Choroid plexus epithelial cell (primary cell): ENCODE results near the gene LYPD6B.
"Not testable (repeated sequence)": the region's sequence is repeated elsewhere in the genome, so short reads cannot be mapped to it uniquely, and the experiment has no call there.

Source experiments
- DNase-seq: peaks from one replicate; pipeline ENCODE4 v3.0.0-alpha.2; 2010; ENCODE audit warnings: low read depth
- H3K4me3 ChIP-seq: 2 replicates; pipeline ENCODE4 v1.5.1; 2011; ENCODE audit warnings: low read depth, mild to moderate bottlenecking, control low read depth, low read length, moderate library complexity
- CTCF ChIP-seq: conservative IDR thresholded peaks from 2 replicates; pipeline ENCODE4 v1.5.1; 2011; ENCODE audit warnings: low read depth, mild to moderate bottlenecking, control low read depth, inconsistent platforms, low read length, moderate library complexity

The LYPD6B gene

GRCh38 chr2:149226790-149227189 is 188.3 kb downstream of the LYPD6B start:
- no peak overlapping the region for H3K4me3 ChIP-seq
- TF ChIP-seq CTCF: no peak
- no peak for DNase-seq

GRCh38 chr2:149235816-149236375 is 197.4 kb downstream of the LYPD6B start:
- DNase-seq: no peak
- H3K4me3 ChIP-seq: no peak overlapping the region
- no peak for TF ChIP-seq CTCF

GRCh38 chr2:149236410-149236809 is 197.9 kb downstream of the LYPD6B start:
- no peak for DNase-seq
- TF ChIP-seq CTCF: no peak
- no peak overlapping the region for H3K4me3 ChIP-seq

- DNase-seq: no peak
- TF ChIP-seq CTCF: no peak
- H3K4me3 ChIP-seq: no peak overlapping the region
Measured at GRCh38 chr2:149246186-149246585, 207.7 kb downstream of the LYPD6B start.

- not testable (repeated sequence) for H3K4me3 ChIP-seq, DNase-seq
Measured at GRCh38 chr2:149251436-149251835, 212.9 kb downstream of the LYPD6B start.

- not testable (repeated sequence) for DNase-seq, H3K4me3 ChIP-seq
Measured at GRCh38 chr2:149256877-149257276, 218.4 kb downstream of the LYPD6B start.

GRCh38 chr2:149258531-149258930 is 220.0 kb downstream of the LYPD6B start:
- no peak overlapping the region for H3K4me3 ChIP-seq
- no peak for TF ChIP-seq CTCF
- no peak for DNase-seq

- DNase-seq: no peak
- no peak overlapping the region for H3K4me3 ChIP-seq
- TF ChIP-seq CTCF: no peak
Measured at GRCh38 chr2:149259136-149259535, 220.6 kb downstream of the LYPD6B start.
